Natural killer cell (primary cell): ENCODE data around the gene PCDHGA1. TPM values are rescaled to one million over a fixed set of nuclear protein-coding genes. Genes with fewer than 3 reads are reported as not detected.

Experiments
- ATAC-seq, 3 donors: fragments of 150-1000 bp in 2 of 3; fragments of 200-7000 bp in 1 of 3; cut with Tn5 transposase; 1 replicate in 1 of 3; 2 replicates in 2 of 3; pipeline ENCODE4 v1.10.0; 2021; ENCODE audit warnings: mild to moderate bottlenecking in 2 of 3, moderate library complexity in 2 of 3
- DNase-seq, 2 donors: peaks; one replicate each; pipeline versions ENCODE4 v3.0.0 to v3.0.0-alpha.2; 2013 to 2021; ENCODE audit warnings: mixed read lengths in 1 of 2
- H3K27ac ChIP-seq: one replicate; pipeline ENCODE4 v1.5.1; 2013; ENCODE audit warnings: mild to moderate bottlenecking, low read length
- H3K27me3 ChIP-seq: one replicate; pipeline ENCODE4 v1.6.1; 2013; ENCODE audit warnings: low read length; ENCODE audit not compliant: control insufficient read depth, insufficient read depth
- H3K36me3 ChIP-seq: one replicate; pipeline ENCODE4 v1.6.1; 2013; ENCODE audit warnings: low read length; ENCODE audit not compliant: control insufficient read depth, insufficient read depth
- H3K4me1 ChIP-seq: one replicate; pipeline ENCODE4 v1.6.1; 2013; ENCODE audit warnings: low read length; ENCODE audit not compliant: control insufficient read depth, insufficient read depth
- H3K4me3 ChIP-seq: one replicate; pipeline ENCODE4 v1.5.1; 2013; ENCODE audit warnings: low read length
- H3K9me3 ChIP-seq: one replicate; pipeline ENCODE4 v1.6.1; 2013; ENCODE audit warnings: low read length; ENCODE audit not compliant: control insufficient read depth, insufficient read depth
- H3K27ac Mint-ChIP-seq, 2 donors: one replicate each; pipeline ENCODE4 v1.8.0; 2022; ENCODE audit warnings: mild to moderate bottlenecking in 2 of 2, mixed read lengths in 2 of 2, moderate library complexity in 1 of 2
- H3K27me3 Mint-ChIP-seq, 2 donors: one replicate each; pipeline ENCODE4 v1.8.0; 2022; ENCODE audit warnings: low read depth in 2 of 2, mixed read lengths in 2 of 2
- H3K36me3 Mint-ChIP-seq: one replicate; pipeline ENCODE4 v1.8.0; 2022; ENCODE audit warnings: mixed read lengths
- H3K4me1 Mint-ChIP-seq, 2 donors: one replicate each; pipeline ENCODE4 v1.8.0; 2022; ENCODE audit warnings: mixed read lengths in 2 of 2
- H3K4me3 Mint-ChIP-seq: one replicate; pipeline ENCODE4 v1.8.0; 2022; ENCODE audit warnings: mild to moderate bottlenecking, moderate library complexity, mixed read lengths
- H3K9me3 Mint-ChIP-seq, 2 donors: one replicate each; pipeline ENCODE4 v1.8.0; 2022; ENCODE audit warnings: mixed read lengths in 2 of 2
- WGBS: methylation state at CpG from one replicate; pipeline ENCODE4 v1.1.7; 2013; ENCODE audit warnings: missing lambda C conversion rate; ENCODE audit not compliant: insufficient coverage; 5-methylcytosine and 5-hydroxymethylcytosine counted together
- intact Hi-C: fragments of 100-400 bp; cut with micrococcal nuclease; formaldehyde crosslinking; loops from one replicate; pipeline ENCODE4 v1.14.2; 2022
- total RNA-seq, 4 donors: library from RNA; stranded (reverse); fragments of 120-200 nt in 1 of 4; gene quantifications; one replicate each; pipeline versions ENCODE4 v1.2.3 to v1.2.4, GENCODE V29; 2013 to 2022
- TF ChIP-seq, protein P1 (sequence below): fragments of 200-600 bp; IDR thresholded peaks from one replicate; pipeline ENCODE4 v1.8.0; 2022; ENCODE audit warnings: antibody characterized with exemption

Gene PCDHGA1
- total RNA-seq, 3 donors from 2014 or later (not counting 1 experiment from before 2014, with no cell fraction given): not detected

DNA sequence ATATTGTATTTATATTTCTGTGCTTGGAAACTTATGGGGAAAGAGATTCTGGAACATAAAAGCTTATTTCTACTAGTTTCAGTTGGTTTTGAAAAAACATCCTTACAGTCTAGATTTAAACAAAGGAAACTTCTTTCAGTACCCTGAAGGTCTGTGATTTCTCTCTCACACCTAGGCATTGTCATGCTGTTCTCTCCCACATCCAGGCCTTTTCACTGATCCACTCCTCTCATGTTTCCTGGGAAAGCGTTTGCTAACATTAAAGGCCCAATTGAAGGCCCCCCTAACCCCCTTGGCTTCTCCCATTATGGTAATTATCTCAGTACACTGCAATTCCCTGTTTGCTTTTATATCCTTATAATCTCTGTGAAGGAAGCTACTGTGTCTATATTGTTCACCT, 12.5 kb downstream of the PCDHGA1 start:
- H3K36me3 Mint-ChIP-seq: peaks cover 37% of the 10 kb centered on the region
- intact Hi-C loops: no loop called here
- Histone ChIP-seq H3K36me3 (no peaks in the 10 kb centered on the region), H3K27ac (no peak overlapping the region), H3K9me3 (peaks cover 36% of the 10 kb centered on the region), H3K27me3 (peaks cover 46% of the 10 kb centered on the region), H3K4me3 (no peak overlapping the region), H3K4me1 (no peaks in the 10 kb centered on the region)
- ATAC-seq (no peak), DNase-seq (no peak)
- H3K4me1 Mint-ChIP-seq: no peaks in the 10 kb centered on the region
- peaks cover 8 to 10% of the 10 kb centered on the region in 2 donors for H3K9me3 Mint-ChIP-seq
- peaks cover 54 to 85% of the 10 kb centered on the region in 2 donors for H3K27me3 Mint-ChIP-seq
- no peak overlapping the region for H3K4me3 Mint-ChIP-seq
- TF ChIP-seq, protein P1, sequence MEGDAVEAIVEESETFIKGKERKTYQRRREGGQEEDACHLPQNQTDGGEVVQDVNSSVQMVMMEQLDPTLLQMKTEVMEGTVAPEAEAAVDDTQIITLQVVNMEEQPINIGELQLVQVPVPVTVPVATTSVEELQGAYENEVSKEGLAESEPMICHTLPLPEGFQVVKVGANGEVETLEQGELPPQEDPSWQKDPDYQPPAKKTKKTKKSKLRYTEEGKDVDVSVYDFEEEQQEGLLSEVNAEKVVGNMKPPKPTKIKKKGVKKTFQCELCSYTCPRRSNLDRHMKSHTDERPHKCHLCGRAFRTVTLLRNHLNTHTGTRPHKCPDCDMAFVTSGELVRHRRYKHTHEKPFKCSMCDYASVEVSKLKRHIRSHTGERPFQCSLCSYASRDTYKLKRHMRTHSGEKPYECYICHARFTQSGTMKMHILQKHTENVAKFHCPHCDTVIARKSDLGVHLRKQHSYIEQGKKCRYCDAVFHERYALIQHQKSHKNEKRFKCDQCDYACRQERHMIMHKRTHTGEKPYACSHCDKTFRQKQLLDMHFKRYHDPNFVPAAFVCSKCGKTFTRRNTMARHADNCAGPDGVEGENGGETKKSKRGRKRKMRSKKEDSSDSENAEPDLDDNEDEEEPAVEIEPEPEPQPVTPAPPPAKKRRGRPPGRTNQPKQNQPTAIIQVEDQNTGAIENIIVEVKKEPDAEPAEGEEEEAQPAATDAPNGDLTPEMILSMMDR: no peak
- no peak overlapping the region for H3K27ac Mint-ChIP-seq
- WGBS: 44% methylated on average over 1 of the region's 1 CpG

GRCh38 chr5:141343242-141343952, 13.1 kb downstream of the PCDHGA1 start, which contains the start of gene PCDHGA3:
Gene PCDHGA3, plus strand, starts transcription at chr5:141343829. Its CDS starts 205 bp downstream, at chr5:141344034.
- intact Hi-C loops: no loop called here
- 14% methylated on average over 6 of the region's 9 CpGs for WGBS

GRCh38 chr5:141343953-141344463, 13.7 kb downstream of the PCDHGA1 start:
- Mint-ChIP-seq H3K36me3 (peaks cover 28% of the 10 kb centered on the region), H3K4me1 (no peaks in the 10 kb centered on the region), H3K27ac (no peak overlapping the region), H3K4me3 (peak overlapping the region; percentile 45), H3K9me3 (peaks cover 6 to 8% of the 10 kb centered on the region in 2 donors), H3K27me3 (peaks cover 47 to 85% of the 10 kb centered on the region in 2 donors)
- intact Hi-C loops: no loop called here
- H3K4me3 ChIP-seq: no peak overlapping the region
- H3K27ac ChIP-seq: no peak overlapping the region
- TF ChIP-seq, protein P1: no peak
- DNase-seq (no peak), ATAC-seq (no peak)
- no peaks in the 10 kb centered on the region for H3K36me3 ChIP-seq
- WGBS: 38% methylated on average over 31 of the region's 31 CpGs
- peaks cover 43% of the 10 kb centered on the region for H3K27me3 ChIP-seq
- peaks cover 31% of the 10 kb centered on the region for H3K9me3 ChIP-seq
- no peaks in the 10 kb centered on the region for H3K4me1 ChIP-seq

More at GRCh38 chr5:141343242-141343952, 13.1 kb downstream of the PCDHGA1 start, which contains the start of gene PCDHGA3:
- Mint-ChIP-seq H3K27ac (no peak within 1 kb of the TSS), H3K27me3 (peaks cover 48 to 85% of the 10 kb centered on the region in 2 donors), H3K4me1 (no peaks in the 10 kb centered on the region), H3K36me3 (peaks cover 33% of the 10 kb centered on the region), H3K4me3 (peak within 1 kb of the TSS; percentile 45), H3K9me3 (peaks cover 8% of the 10 kb centered on the region in 2 donors)
- peak in 1 of 3 donors; percentile 55 for ATAC-seq
- DNase-seq: peak in 1 of 2 donors; percentile 36
- peaks cover 44% of the 10 kb centered on the region for H3K27me3 ChIP-seq
- H3K4me1 ChIP-seq: no peaks in the 10 kb centered on the region
- H3K9me3 ChIP-seq: peaks cover 36% of the 10 kb centered on the region
- no peak within 1 kb of the TSS for H3K27ac ChIP-seq
- H3K36me3 ChIP-seq: no peaks in the 10 kb centered on the region
- no peak within 1 kb of the TSS for H3K4me3 ChIP-seq
- TF ChIP-seq, protein P1: no peak
